Measurements from ENCODE around the gene CACNA1G. TPM values are rescaled to one million over a fixed set of nuclear protein-coding genes. Genes with fewer than 3 reads are reported as not detected.

CACNA1G gene
- total RNA-seq, 1 donor from 2014 or later, result not detected

GRCh38 chr17:50657054-50657453 lies 96.5 kb downstream of the CACNA1G start:
- intact Hi-C loops (cut with DNase I), result no loop called here
- DNase-seq (no peak), ATAC-seq (no peak)
- Histone ChIP-seq H3K36me3 (no peaks in the 10 kb centered on the region), H3K4me3 (no peak overlapping the region), H3K9me3 (no peaks in the 10 kb centered on the region), H3K4me1 (peaks cover 29% of the 10 kb centered on the region), H3K27ac (no peak overlapping the region), H3K27me3 (no peaks in the 10 kb centered on the region)
- TF ChIP-seq CTCF (IDR thresholded peaks at IDR 0.05), result no peak

- ATAC-seq, result no peak
- intact Hi-C loops (cut with DNase I), result no loop called here
- H3K9me3 ChIP-seq, result no peaks in the 10 kb centered on the region
- H3K36me3 ChIP-seq, result no peaks in the 10 kb centered on the region
- H3K4me1 ChIP-seq, result peaks cover 30% of the 10 kb centered on the region
- no peak for TF ChIP-seq CTCF (IDR thresholded peaks at IDR 0.05)
- no peak overlapping the region for H3K4me3 ChIP-seq
- H3K27ac ChIP-seq, result no peak overlapping the region
- DNase-seq, result no peak
- H3K27me3 ChIP-seq, result no peaks in the 10 kb centered on the region
Observed at GRCh38 chr17:50657627-50658026, 97.1 kb downstream of the CACNA1G start.

- H3K9me3 ChIP-seq, result no peaks in the 10 kb centered on the region
- no peak for TF ChIP-seq CTCF (IDR thresholded peaks at IDR 0.05)
- H3K4me1 ChIP-seq, result peaks cover 30% of the 10 kb centered on the region
- H3K27ac ChIP-seq, result peak overlapping the region; percentile 11
- no peaks in the 10 kb centered on the region for H3K27me3 ChIP-seq
- H3K4me3 ChIP-seq, result no peak overlapping the region
- no peaks in the 10 kb centered on the region for H3K36me3 ChIP-seq
- DNase-seq (no peak), ATAC-seq (no peak)
- intact Hi-C loops (cut with DNase I), result no loop called here
Observed at GRCh38 chr17:50658616-50659015, 98.1 kb downstream of the CACNA1G start.

- intact Hi-C loops (cut with DNase I), result no loop called here
- Histone ChIP-seq H3K9me3 (no peaks in the 10 kb centered on the region), H3K27me3 (no peaks in the 10 kb centered on the region), H3K27ac (peak overlapping the region; percentile 74), H3K4me1 (peaks cover 30% of the 10 kb centered on the region), H3K4me3 (no peak overlapping the region), H3K36me3 (no peaks in the 10 kb centered on the region)
- TF ChIP-seq CTCF (IDR thresholded peaks at IDR 0.05), result no peak
- ATAC-seq (no peak), DNase-seq (no peak)
Observed at GRCh38 chr17:50659179-50659578, 98.7 kb downstream of the CACNA1G start.

- no peaks in the 10 kb centered on the region for H3K27me3 ChIP-seq
- no peaks in the 10 kb centered on the region for H3K9me3 ChIP-seq
- H3K27ac ChIP-seq, result peak overlapping the region; percentile 74
- H3K36me3 ChIP-seq, result no peaks in the 10 kb centered on the region
- peaks cover 30% of the 10 kb centered on the region for H3K4me1 ChIP-seq
- no peak for TF ChIP-seq CTCF (IDR thresholded peaks at IDR 0.05)
- intact Hi-C loops (cut with DNase I), result no loop called here
- no peak for DNase-seq
- ATAC-seq, result peak; percentile 63
- no peak overlapping the region for H3K4me3 ChIP-seq
Observed at GRCh38 chr17:50660042-50660886, 99.7 kb downstream of the CACNA1G start.

Data from upper lobe of right lung (tissue), 1 donor.